Smooth muscle cell (in vitro differentiated cells): ENCODE results near the gene PPM1M. TPM values are rescaled to one million over a fixed set of nuclear protein-coding genes. Genes with fewer than 3 reads are reported as not detected.

Experiments
- DNase-seq: peaks from one replicate; lab custom pipeline; 2025; ENCODE audit not compliant: unreplicated experiment; lab: John Stamatoyannopoulos, UW
- H2AFZ ChIP-seq: fragments of 200-600 bp; sonication (generic); 2 replicates; pipeline ENCODE4 v1.6.0; 2016; ENCODE audit warnings: antibody characterized with exemption, low read depth, mild to moderate bottlenecking
- H3F3A ChIP-seq: fragments of 200-600 bp; sonication (generic); 2 replicates; pipeline ENCODE4 v1.6.0; 2017; ENCODE audit warnings: antibody characterized with exemption, low read depth
- H3K27ac ChIP-seq: fragments of 200-600 bp; sonication (generic); 2 replicates; pipeline ENCODE4 v1.5.1; 2016; ENCODE audit warnings: low read depth, mild to moderate bottlenecking
- H3K27me3 ChIP-seq: fragments of 200-600 bp; sonication (generic); 2 replicates; pipeline ENCODE4 v1.6.1; 2016; ENCODE audit warnings: low read depth, mild to moderate bottlenecking
- H3K36me3 ChIP-seq: fragments of 200-600 bp; sonication (generic); 2 replicates; pipeline ENCODE4 v1.5.1; 2016; ENCODE audit warnings: low read depth
- H3K4me1 ChIP-seq: fragments of 200-600 bp; sonication (generic); 2 replicates; pipeline ENCODE4 v1.5.1; 2016; ENCODE audit warnings: low read depth
- H3K4me2 ChIP-seq: fragments of 200-600 bp; sonication (generic); 2 replicates; pipeline ENCODE4 v1.6.0; 2016; ENCODE audit warnings: mild to moderate bottlenecking
- H3K4me3 ChIP-seq: fragments of 200-600 bp; sonication (generic); 2 replicates; pipeline ENCODE4 v1.5.1; 2016; ENCODE audit warnings: mild to moderate bottlenecking
- H3K79me2 ChIP-seq: fragments of 200-600 bp; sonication (generic); 2 replicates; pipeline ENCODE4 v1.6.0; 2016; ENCODE audit warnings: low read depth, mild to moderate bottlenecking
- H3K9ac ChIP-seq: fragments of 200-600 bp; sonication (generic); 2 replicates; pipeline ENCODE4 v1.6.0; 2016; ENCODE audit warnings: low read depth
- H3K9me3 ChIP-seq: fragments of 200-600 bp; sonication (generic); replicated peaks from 2 replicates; pipeline ENCODE4 v1.5.1; 2016; ENCODE audit warnings: low read depth
- H4K20me1 ChIP-seq: fragments of 200-600 bp; sonication (generic); 2 replicates; pipeline ENCODE4 v1.6.0; 2016; ENCODE audit warnings: low read depth
- WGBS: methylation state at CpG from one replicate; pipeline ENCODE4 v1.1.7; 2016; ENCODE audit warnings: low lambda C conversion rate; 5-methylcytosine and 5-hydroxymethylcytosine counted together
- polyA plus RNA-seq: library from polyadenylated mRNA; unstranded; fragments of >200 nt; fragmentation: Nextera tagmentation; extraction: Ambion mirVana; gene quantifications from 2 replicates; pipeline ENCODE4 v1.2.1, GENCODE V29; 2016
- total RNA-seq: library from RNA; depleted of rRNA; stranded (reverse); fragments of >200 nt; gene quantifications from 2 replicates; pipeline ENCODE4 v1.2.3, GENCODE V29; 2014
- TF ChIP-seq, protein P1 (sequence below): fragments of 200-600 bp; sonication (generic); IDR thresholded peaks from 2 replicates; pipeline ENCODE4 v1.5.1; 2017; ENCODE audit warnings: borderline replicate concordance, mild to moderate bottlenecking, antibody characterized with exemption; ENCODE audit not compliant: insufficient read depth, poor library complexity, severe bottlenecking

The PPM1M gene
- total and polyA plus RNA-seq, 2 experiments from 2014 or later = 7.0 to 11.0 TPM

DNA sequence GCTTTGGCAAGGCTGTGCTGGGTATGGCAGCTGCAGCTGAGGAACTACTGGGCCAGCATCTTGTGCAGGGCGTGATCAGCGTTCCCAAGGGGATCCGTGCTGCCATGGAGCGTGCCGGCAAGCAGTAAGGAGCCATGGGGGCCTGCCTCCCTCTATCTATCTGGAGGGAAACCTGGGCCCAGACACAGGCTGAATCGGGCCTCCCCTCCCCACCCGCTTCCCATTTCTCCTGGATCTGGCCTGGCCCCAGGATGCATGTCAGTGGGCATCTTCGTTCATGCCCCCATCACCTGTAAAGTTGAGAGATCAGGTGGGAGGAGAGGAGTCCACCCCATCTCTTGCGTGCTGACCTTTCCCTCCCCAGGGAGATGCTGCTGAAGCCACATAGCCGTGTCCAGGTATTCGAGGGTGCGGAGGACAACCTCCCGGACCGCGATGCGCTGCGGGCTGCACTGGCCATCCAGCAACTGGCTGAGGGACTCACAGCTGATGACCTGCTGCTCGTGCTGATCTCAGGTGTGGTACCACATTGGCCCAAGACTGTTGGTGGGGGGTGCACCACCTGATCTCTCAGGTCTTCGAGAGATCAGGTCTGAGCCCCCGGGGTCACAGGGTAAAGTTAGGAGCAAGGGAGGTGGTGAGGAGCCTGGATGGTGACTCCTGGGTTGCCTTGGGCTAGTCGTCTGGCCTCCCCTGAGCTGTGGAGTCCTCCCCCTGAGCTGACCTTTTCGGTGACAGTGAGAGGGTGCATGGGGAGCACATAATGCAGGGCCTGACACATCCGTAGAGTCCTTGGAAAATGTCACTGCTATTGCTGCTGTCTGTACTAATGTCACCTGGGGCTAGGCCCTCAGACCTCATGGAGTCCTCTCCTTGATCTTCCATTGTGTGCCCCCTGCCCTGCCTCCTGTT lies 45.3 kb downstream of the PPM1M start:
- Histone ChIP-seq H3K4me1 (peaks cover 11% of the 10 kb centered on the region), H3K27ac (no peak overlapping the region), H3K36me3 (no peaks in the 10 kb centered on the region), H3K4me2 (no peak overlapping the region), H3K9ac (no peak overlapping the region), H3F3A (no peaks in the 10 kb centered on the region), H3K9me3 (no peaks in the 10 kb centered on the region), H3K79me2 (peaks cover 10% of the 10 kb centered on the region), H4K20me1 (no peaks in the 10 kb centered on the region), H3K4me3 (peak overlapping the region; percentile 23), H3K27me3 (no peaks in the 10 kb centered on the region), H2AFZ (no peak overlapping the region)
- WGBS = 93% methylated on average over 23 of the region's 23 CpGs
- DNase-seq = no peak
- TF ChIP-seq, protein P1, sequence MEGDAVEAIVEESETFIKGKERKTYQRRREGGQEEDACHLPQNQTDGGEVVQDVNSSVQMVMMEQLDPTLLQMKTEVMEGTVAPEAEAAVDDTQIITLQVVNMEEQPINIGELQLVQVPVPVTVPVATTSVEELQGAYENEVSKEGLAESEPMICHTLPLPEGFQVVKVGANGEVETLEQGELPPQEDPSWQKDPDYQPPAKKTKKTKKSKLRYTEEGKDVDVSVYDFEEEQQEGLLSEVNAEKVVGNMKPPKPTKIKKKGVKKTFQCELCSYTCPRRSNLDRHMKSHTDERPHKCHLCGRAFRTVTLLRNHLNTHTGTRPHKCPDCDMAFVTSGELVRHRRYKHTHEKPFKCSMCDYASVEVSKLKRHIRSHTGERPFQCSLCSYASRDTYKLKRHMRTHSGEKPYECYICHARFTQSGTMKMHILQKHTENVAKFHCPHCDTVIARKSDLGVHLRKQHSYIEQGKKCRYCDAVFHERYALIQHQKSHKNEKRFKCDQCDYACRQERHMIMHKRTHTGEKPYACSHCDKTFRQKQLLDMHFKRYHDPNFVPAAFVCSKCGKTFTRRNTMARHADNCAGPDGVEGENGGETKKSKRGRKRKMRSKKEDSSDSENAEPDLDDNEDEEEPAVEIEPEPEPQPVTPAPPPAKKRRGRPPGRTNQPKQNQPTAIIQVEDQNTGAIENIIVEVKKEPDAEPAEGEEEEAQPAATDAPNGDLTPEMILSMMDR = no peak

DNA sequence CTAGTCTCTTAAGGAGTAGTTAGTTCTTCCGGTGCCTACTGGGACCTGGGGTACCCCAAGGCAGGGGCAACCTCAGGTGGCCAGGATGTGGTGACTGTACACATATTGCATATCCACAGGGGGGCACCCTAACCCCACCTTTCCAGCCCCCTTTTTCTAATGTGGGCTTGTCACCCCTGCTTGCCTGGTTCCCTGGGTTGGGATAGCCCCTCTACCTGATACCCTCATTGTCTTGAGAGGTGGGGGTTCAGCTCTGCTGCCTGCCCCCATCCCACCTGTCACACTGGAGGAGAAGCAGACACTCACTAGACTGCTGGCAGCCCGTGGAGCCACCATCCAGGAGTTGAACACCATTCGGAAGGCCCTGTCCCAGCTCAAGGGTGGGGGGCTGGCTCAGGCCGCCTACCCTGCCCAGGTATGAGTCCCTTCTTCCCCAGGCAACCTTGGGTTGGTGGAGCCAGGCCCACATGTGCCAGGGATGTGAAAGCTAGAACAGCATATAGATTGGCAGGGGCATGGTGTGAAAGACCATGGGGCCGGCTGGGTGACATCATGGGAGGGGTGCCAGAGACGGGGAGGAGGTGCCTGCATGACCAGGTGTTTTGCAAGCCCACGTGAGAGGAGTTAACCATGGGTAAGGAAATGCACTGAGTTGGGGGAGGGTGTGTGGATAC lies 46.1 kb downstream of the PPM1M start:
- no peak overlapping the region for H3K27ac ChIP-seq
- H2AFZ ChIP-seq = no peak overlapping the region
- H3K4me2 ChIP-seq = no peak overlapping the region
- H3K4me1 ChIP-seq = peaks cover 11% of the 10 kb centered on the region
- DNase-seq = no peak
- H3K9ac ChIP-seq = no peak overlapping the region
- 84% methylated on average over 7 of the region's 7 CpGs for WGBS
- H3K36me3 ChIP-seq = no peaks in the 10 kb centered on the region
- H3K9me3 ChIP-seq = no peaks in the 10 kb centered on the region
- H3K4me3 ChIP-seq = peak overlapping the region; percentile 23
- H4K20me1 ChIP-seq = no peaks in the 10 kb centered on the region
- TF ChIP-seq, protein P1 = peak; percentile 45
- no peaks in the 10 kb centered on the region for H3K27me3 ChIP-seq
- H3F3A ChIP-seq = no peaks in the 10 kb centered on the region
- H3K79me2 ChIP-seq = peaks cover 10% of the 10 kb centered on the region

DNA sequence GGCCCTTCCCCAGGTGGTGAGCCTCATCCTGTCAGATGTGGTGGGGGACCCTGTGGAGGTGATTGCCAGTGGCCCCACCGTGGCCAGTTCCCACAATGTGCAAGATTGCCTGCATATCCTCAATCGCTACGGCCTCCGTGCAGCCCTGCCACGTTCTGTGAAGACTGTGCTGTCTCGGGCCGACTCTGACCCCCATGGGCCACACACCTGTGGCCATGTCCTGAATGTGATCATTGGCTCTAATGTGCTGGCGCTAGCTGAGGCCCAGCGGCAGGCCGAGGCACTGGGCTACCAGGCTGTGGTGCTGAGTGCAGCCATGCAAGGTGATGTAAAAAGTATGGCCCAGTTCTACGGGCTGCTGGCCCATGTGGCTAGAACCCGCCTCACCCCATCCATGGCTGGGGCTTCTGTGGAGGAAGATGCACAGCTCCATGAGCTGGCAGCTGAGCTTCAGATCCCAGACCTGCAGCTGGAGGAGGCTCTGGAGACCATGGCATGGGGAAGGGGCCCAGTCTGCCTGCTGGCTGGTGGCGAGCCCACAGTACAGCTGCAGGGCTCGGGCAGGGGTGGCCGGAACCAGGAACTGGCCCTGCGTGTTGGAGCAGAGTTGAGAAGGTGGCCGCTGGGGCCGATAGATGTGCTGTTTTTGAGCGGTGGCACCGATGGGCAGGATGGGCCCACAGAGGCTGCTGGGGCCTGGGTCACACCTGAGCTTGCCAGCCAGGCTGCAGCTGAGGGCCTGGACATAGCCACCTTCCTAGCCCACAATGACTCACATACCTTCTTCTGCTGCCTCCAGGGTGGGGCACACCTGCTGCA lies 46.9 kb downstream of the PPM1M start:
- no peaks in the 10 kb centered on the region for H4K20me1 ChIP-seq
- peaks cover 6% of the 10 kb centered on the region for H3K4me1 ChIP-seq
- TF ChIP-seq, protein P1 = no peak
- H3K4me2 ChIP-seq = no peak overlapping the region
- no peak overlapping the region for H3K4me3 ChIP-seq
- H3K27me3 ChIP-seq = no peaks in the 10 kb centered on the region
- H3F3A ChIP-seq = no peaks in the 10 kb centered on the region
- H3K27ac ChIP-seq = no peak overlapping the region
- H3K9me3 ChIP-seq = no peaks in the 10 kb centered on the region
- no peak for DNase-seq
- no peaks in the 10 kb centered on the region for H3K36me3 ChIP-seq
- WGBS = 95% methylated on average over 18 of the region's 20 CpGs
- H3K9ac ChIP-seq = no peak overlapping the region
- H3K79me2 ChIP-seq = peaks cover 10% of the 10 kb centered on the region
- no peak overlapping the region for H2AFZ ChIP-seq
